Thoracic aorta (tissue), 2 donors: Measurements from ENCODE around the gene NPBWR2. TPM values are rescaled to one million over a fixed set of nuclear protein-coding genes. Genes with fewer than 3 reads are reported as not detected.

Source experiments
- ATAC-seq: fragments of 150-250 bp; one replicate; pipeline ENCODE4 v1.8.0; 2017; ENCODE audit warnings: low read depth; ENCODE audit not compliant: insufficient number of reproducible peaks, low FRiP score
- DNase-seq: peaks from one replicate; pipeline ENCODE4 v3.0.0-alpha.2; 2020; ENCODE audit warnings: low spot score
- H3K27ac ChIP-seq, 2 donors: fragments of 200-600 bp; sonication (generic); 1 replicate in 1 of 2; 2 replicates in 1 of 2; pipeline ENCODE4 v1.5.1; 2016; ENCODE audit warnings: mild to moderate bottlenecking in 2 of 2, moderate library complexity in 2 of 2
- H3K27me3 ChIP-seq: fragments of 200-600 bp; sonication (generic); replicated peaks from 2 replicates; pipeline ENCODE4 v1.6.0; 2016; ENCODE audit warnings: mild to moderate bottlenecking; ENCODE audit not compliant: insufficient read depth
- H3K36me3 ChIP-seq: fragments of 200-600 bp; sonication (generic); one replicate; pipeline ENCODE4 v1.5.1; 2016
- H3K4me1 ChIP-seq, 2 donors: fragments of 200-600 bp; sonication (generic); 1 replicate in 1 of 2; 2 replicates in 1 of 2; pipeline versions ENCODE4 v1.5.1 to v1.6.0; 2016; ENCODE audit warnings: low read depth in 2 of 2, mild to moderate bottlenecking in 1 of 2; ENCODE audit not compliant: control insufficient read depth in 1 of 2
- H3K4me3 ChIP-seq: fragments of 200-600 bp; sonication (generic); 2 replicates; pipeline ENCODE4 v1.5.1; 2016; ENCODE audit warnings: mild to moderate bottlenecking
- H3K9me3 ChIP-seq: fragments of 200-600 bp; sonication (generic); 2 replicates; pipeline ENCODE4 v1.5.1; 2016
- total RNA-seq, 2 donors: library from RNA; depleted of rRNA; stranded (reverse); fragments of >200 nt; gene quantifications; one replicate each; pipeline versions ENCODE4 v1.1.0 to v1.2.3, GENCODE V29; 2016
- TF ChIP-seq, protein P1 (sequence below): fragments of 200-600 bp; sonication (generic); IDR thresholded peaks from one replicate; pipeline ENCODE4 v1.5.1; 2019; ENCODE audit warnings: antibody characterized with exemption

Gene NPBWR2
- total RNA-seq, 2 donors from 2014 or later = not detected

DNA sequence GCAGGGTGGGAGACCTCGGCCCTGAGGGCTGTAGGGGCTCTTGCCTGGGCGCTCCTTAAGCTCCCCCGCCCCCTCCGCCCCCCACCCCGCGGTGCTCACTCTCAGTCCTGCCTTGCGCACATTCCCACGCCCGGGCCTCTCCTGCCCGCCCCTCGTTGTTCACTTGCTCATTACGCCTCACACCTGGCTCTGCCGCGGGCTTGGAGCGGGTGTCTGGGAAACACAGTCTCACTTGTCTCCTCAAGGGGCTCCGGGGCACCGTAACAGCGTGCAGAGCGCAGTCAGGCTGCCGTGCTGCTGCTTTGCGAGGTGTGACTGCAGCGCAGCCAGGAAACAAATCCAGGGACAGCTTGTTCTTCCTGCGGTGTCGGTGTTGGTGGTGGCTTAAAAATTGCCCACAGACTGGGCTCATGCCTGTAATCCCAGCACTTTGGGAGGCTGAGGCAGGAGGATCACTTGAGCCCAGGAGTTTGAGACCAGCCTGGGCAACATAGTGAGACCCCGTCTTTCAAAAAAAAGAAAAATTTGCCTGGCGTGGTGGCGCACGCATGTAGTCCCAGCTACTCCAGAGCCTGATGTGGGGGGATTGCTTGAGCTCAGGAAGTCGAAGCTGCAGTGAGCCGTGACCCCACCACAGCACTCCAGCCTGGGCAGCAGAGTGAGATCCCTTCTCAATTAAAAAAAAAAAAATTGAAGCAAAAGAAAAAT is 4.6 kb downstream of the NPBWR2 start:
- H3K27me3 ChIP-seq = no peaks in the 10 kb centered on the region
- no peaks in the 10 kb centered on the region for H3K4me1 ChIP-seq
- TF ChIP-seq, protein P1, sequence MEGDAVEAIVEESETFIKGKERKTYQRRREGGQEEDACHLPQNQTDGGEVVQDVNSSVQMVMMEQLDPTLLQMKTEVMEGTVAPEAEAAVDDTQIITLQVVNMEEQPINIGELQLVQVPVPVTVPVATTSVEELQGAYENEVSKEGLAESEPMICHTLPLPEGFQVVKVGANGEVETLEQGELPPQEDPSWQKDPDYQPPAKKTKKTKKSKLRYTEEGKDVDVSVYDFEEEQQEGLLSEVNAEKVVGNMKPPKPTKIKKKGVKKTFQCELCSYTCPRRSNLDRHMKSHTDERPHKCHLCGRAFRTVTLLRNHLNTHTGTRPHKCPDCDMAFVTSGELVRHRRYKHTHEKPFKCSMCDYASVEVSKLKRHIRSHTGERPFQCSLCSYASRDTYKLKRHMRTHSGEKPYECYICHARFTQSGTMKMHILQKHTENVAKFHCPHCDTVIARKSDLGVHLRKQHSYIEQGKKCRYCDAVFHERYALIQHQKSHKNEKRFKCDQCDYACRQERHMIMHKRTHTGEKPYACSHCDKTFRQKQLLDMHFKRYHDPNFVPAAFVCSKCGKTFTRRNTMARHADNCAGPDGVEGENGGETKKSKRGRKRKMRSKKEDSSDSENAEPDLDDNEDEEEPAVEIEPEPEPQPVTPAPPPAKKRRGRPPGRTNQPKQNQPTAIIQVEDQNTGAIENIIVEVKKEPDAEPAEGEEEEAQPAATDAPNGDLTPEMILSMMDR = no peak
- no peak for ATAC-seq
- H3K9me3 ChIP-seq = no peaks in the 10 kb centered on the region
- H3K4me3 ChIP-seq = no peak overlapping the region
- H3K36me3 ChIP-seq = no peaks in the 10 kb centered on the region
- no peak for DNase-seq
- H3K27ac ChIP-seq = no peak overlapping the region

DNA sequence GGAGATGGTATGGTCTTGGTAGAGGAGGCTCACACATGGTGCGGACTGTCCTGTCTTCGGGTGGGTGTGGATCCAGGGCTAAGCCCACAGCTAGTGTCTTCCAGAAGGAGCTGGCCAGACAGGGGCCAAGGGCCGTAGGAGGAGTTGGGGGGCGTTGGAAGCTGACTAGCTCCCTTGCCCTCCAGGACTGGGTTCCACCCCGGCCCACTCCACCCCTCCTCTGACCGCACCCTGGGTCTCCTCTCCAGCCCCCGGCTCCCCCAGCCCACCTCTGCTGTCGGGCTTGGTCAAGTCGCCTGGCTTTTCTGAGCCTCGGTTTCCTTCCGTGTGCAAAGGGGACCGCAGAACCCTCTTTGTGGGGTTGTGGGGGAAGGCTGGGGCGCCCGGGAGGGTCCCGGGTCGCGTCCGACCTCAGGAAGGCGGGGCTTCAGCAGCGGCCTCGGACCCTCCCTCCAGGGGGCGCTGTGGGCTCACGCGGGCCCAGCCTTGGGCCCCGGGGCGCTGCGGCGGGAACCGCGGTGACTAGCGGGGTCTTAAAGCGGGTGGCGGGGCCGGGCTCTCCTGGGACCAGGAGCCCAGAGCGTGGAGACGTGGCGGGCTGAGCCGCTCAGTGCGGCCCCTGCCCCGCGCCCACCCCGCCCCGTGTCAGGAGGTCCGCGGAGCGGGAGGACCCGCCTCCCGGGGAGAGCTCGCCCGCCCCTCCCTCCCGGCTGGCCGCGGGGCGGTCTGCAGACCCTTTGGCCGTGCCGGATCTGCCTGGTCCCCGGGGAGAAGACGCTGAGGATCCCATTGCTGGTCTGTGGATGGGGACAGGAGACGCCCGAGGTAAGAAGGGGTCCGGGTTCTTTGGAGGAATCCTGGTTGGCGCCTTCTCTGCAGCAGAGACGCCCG is 5.4 kb downstream of the NPBWR2 start:
- DNase-seq = no peak
- no peak for ATAC-seq
- H3K27me3 ChIP-seq = no peaks in the 10 kb centered on the region

DNA sequence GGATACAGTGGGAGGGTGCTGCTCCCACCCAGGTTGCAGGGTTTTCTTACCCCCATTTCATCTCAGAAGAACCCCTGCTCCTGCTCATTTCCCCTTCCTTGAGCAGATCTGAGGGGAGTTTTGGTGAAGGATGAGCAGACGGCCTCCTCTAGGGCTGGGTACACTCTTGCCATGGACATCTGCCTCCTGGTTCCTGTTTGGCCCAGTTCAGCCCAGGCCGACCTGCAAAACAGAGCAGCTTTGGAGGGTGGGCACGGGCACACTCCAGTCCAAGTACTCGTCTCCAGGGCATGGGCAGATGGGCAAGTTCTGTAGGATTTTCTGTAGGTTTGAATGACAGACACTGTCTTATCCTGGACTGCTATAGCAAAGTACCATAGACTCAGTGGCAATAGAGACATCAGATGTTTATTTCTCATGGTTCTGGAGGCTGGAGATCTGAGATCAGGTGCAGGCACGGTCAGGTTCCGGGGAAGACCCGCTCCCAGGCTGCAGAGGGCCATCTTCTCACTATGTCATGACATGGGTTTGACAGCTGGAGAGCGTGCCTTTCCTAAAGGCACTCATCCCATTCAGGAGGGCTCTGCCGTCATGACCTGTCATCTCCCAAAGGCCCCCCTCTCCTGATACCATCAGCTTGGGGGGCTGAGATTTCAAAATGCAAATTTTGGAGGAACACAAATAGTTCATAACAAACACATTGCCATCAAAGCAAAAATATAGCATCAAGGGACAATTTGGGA is 6.2 kb downstream of the NPBWR2 start:
- no peaks in the 10 kb centered on the region for H3K9me3 ChIP-seq
- H3K27ac ChIP-seq = no peak overlapping the region
- no peaks in the 10 kb centered on the region for H3K27me3 ChIP-seq
- H3K4me3 ChIP-seq = no peak overlapping the region
- no peak for ATAC-seq
- H3K4me1 ChIP-seq = no peaks in the 10 kb centered on the region
- no peaks in the 10 kb centered on the region for H3K36me3 ChIP-seq
- DNase-seq = no peak
- TF ChIP-seq, protein P1 = no peak

More for the DNA sequence above, 5.4 kb downstream of the NPBWR2 start:
- Histone ChIP-seq H3K9me3 (no peaks in the 10 kb centered on the region), H3K27ac (no peak overlapping the region), H3K4me3 (peak overlapping the region; percentile 54), H3K4me1 (no peaks in the 10 kb centered on the region), H3K36me3 (no peaks in the 10 kb centered on the region)
- TF ChIP-seq, protein P1 = peak; percentile 32

DNA sequence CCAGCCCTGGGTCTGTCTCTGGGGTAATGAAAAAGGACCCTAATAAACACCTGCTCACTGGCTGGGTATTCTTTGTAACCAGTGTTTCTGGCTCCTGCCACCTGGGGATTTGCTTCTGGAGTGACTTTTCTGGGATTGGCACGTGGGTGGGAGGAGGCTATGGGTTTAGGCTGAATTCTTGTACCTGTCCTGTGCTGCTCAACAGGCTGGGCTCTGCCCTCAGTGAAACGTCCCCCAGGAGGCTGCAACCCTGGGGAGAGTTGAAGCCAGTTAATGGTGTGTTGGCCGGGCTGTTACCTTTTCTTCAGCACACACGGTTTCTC is 6.8 kb downstream of the NPBWR2 start:
- H3K27ac ChIP-seq = no peak overlapping the region
- no peaks in the 10 kb centered on the region for H3K27me3 ChIP-seq
- no peak for DNase-seq
- no peaks in the 10 kb centered on the region for H3K4me1 ChIP-seq
- ATAC-seq = no peak
- TF ChIP-seq, protein P1 = no peak
- no peaks in the 10 kb centered on the region for H3K9me3 ChIP-seq
- H3K4me3 ChIP-seq = no peak overlapping the region
- no peaks in the 10 kb centered on the region for H3K36me3 ChIP-seq
